Body of pancreas (tissue), 4 donors: ENCODE data around the gene PTBP1.

Experiments used
- POLR2A ChIP-seq, 3 donors: fragments of 450-650 bp; IDR thresholded peaks; one replicate each; pipeline ENCODE4 v1.6.1; 2016; ENCODE audit warnings: antibody characterized with exemption in 3 of 3, mild to moderate bottlenecking in 2 of 3
- TF ChIP-seq, protein P1 (sequence below), 7 experiments: fragments of 450-650 bp in 4 of 7; fragments of 200-600 bp in 3 of 7; sonication (generic) in 3 of 7; IDR thresholded peaks; one replicate each; pipeline ENCODE4 v1.5.1; 2016 to 2019; ENCODE audit warnings: antibody characterized with exemption in 7 of 7

DNA sequence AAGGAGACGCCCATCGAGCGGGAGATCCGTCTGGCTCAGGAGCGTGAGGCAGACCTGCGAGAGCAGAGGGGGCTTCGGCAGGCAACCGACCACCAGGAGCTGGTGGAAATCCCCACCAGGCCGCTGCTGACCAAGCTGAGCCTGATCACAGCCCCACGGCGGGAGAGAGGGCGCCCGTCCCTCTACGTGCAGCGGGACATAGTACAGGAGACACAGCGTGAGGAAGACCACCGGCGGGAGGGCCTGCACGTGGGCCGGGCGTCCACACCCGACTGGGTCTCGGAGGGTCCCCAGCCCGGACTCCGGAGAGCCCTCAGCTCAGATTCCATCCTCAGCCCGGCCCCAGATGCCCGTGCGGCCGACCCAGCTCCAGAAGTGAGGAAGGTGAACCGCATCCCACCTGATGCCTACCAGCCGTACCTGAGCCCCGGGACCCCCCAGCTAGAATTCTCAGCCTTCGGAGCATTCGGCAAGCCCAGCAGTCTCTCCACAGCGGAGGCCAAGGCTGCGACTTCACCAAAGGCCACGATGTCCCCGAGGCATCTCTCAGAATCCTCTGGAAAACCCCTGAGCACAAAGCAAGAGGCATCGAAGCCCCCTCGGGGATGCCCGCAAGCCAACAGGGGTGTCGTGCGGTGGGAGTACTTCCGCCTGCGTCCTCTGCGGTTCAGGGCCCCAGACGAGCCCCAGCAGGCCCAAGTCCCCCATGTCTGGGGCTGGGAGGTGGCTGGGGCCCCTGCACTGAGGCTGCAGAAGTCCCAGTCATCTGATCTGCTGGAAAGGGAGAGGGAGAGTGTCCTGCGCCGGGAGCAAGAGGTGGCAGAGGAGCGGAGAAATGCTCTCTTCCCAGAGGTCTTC lies 39.2 kb upstream of the PTBP1 start:
- TF ChIP-seq, protein P1, sequence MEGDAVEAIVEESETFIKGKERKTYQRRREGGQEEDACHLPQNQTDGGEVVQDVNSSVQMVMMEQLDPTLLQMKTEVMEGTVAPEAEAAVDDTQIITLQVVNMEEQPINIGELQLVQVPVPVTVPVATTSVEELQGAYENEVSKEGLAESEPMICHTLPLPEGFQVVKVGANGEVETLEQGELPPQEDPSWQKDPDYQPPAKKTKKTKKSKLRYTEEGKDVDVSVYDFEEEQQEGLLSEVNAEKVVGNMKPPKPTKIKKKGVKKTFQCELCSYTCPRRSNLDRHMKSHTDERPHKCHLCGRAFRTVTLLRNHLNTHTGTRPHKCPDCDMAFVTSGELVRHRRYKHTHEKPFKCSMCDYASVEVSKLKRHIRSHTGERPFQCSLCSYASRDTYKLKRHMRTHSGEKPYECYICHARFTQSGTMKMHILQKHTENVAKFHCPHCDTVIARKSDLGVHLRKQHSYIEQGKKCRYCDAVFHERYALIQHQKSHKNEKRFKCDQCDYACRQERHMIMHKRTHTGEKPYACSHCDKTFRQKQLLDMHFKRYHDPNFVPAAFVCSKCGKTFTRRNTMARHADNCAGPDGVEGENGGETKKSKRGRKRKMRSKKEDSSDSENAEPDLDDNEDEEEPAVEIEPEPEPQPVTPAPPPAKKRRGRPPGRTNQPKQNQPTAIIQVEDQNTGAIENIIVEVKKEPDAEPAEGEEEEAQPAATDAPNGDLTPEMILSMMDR (IDR thresholded peaks at IDR 0.05): no peak
- no peak for TF ChIP-seq POLR2A (IDR thresholded peaks at IDR 0.05)
